Stimulated activated naive B cell treated with anti-CD40 and anti-IgM and Interleukin-4, amounts not matched to agents 10 μg/mL and 1 μg/mL and 100 μg/mL, for 72 hours (primary cell): Measurements from ENCODE around the gene ZNF83.
"Not testable (repeated sequence)": the region's sequence is repeated elsewhere in the genome, so short reads cannot be mapped to it uniquely, and the experiment has no call there.

Experiments used
- ATAC-seq, 2 donors: fragments of 150-1000 bp; cut with Tn5 transposase; replicated peaks; 2 replicates each; pipeline ENCODE4 v1.10.0; 2021; ENCODE audit warnings: moderate library complexity in 1 of 2
- DNase-seq: peaks from one replicate; pipeline ENCODE4 v3.0.0; 2021
- H3K27ac Mint-ChIP-seq: one replicate; pipeline ENCODE4 v1.8.0; 2022; ENCODE audit warnings: mild to moderate bottlenecking, mixed read lengths
- H3K27me3 Mint-ChIP-seq, 2 donors: one replicate each; pipeline ENCODE4 v1.8.0; 2022; ENCODE audit warnings: mixed read lengths in 2 of 2
- H3K36me3 Mint-ChIP-seq, 2 donors: one replicate each; pipeline ENCODE4 v1.8.0; 2022; ENCODE audit warnings: mixed read lengths in 2 of 2, mild to moderate bottlenecking in 1 of 2
- H3K4me1 Mint-ChIP-seq, 2 donors: one replicate each; pipeline ENCODE4 v1.8.0; 2022; ENCODE audit warnings: mixed read lengths in 2 of 2, mild to moderate bottlenecking in 1 of 2
- H3K4me3 Mint-ChIP-seq, 2 donors: one replicate each; pipeline ENCODE4 v1.8.0; 2022; ENCODE audit warnings: mild to moderate bottlenecking in 2 of 2, mixed read lengths in 2 of 2, moderate library complexity in 1 of 2
- H3K9me3 Mint-ChIP-seq, 2 donors: one replicate each; pipeline ENCODE4 v1.8.0; 2022; ENCODE audit warnings: mixed read lengths in 2 of 2, mild to moderate bottlenecking in 1 of 2

ZNF83 gene

GRCh38 chr19:52637718-52638585, at the start of gene ZNF83:
ZNF83 (minus strand) TSS chr19:52638355.
- Mint-ChIP-seq H3K4me3 (peak within 1 kb of the TSS; percentile 95), H3K27ac (peak within 1 kb of the TSS; percentile 97), H3K36me3 (peaks cover 22 to 37% of the 10 kb centered on the region in 2 donors), H3K4me1 (peaks cover 12 to 18% of the 10 kb centered on the region in 2 donors), H3K27me3 (no peaks in the 10 kb centered on the region), H3K9me3 (peaks cover 0 to 6% of the 10 kb centered on the region in 2 donors)
- DNase-seq (peak; percentile 85), ATAC-seq (peak; percentile 95)

GRCh38 chr19:52687684-52688083, 49.5 kb upstream of the ZNF83 start:
- Mint-ChIP-seq H3K27me3 (no peaks in the 10 kb centered on the region), H3K9me3 (no peaks in the 10 kb centered on the region), H3K4me1 (peaks cover 27 to 51% of the 10 kb centered on the region in 2 donors), H3K4me3 (no peak overlapping the region), H3K36me3 (peaks cover 17 to 38% of the 10 kb centered on the region in 2 donors), H3K27ac (no peak overlapping the region)
- ATAC-seq (no peak), DNase-seq (no peak)

DNA sequence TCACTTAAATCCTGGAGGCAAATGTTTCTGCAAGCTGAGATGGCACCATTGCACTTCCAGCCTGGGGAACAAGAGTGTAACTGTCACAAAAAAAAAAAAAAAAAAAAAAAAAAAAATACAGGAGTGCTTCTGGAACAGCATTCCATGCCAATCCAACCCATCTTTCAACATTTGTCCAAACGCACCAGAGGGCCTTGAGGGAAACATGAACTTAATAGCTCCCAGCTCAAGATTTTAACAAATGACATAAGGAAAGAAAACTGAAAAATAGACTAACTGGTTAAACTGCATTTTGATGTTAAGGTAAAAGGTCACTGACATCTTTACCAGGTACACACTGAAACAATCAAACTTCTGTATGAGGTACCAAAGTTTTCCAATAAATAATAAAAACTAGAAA, 47.7 kb upstream of the ZNF83 start:
- H3K36me3 Mint-ChIP-seq: peaks cover 18 to 43% of the 10 kb centered on the region in 2 donors
- DNase-seq (no peak), ATAC-seq (no peak)
- H3K4me3 Mint-ChIP-seq: no peak overlapping the region
- H3K9me3 Mint-ChIP-seq: no peaks in the 10 kb centered on the region
- H3K4me1 Mint-ChIP-seq: peaks cover 22 to 38% of the 10 kb centered on the region in 2 donors
- no peak overlapping the region for H3K27ac Mint-ChIP-seq
- H3K27me3 Mint-ChIP-seq: no peaks in the 10 kb centered on the region

DNA sequence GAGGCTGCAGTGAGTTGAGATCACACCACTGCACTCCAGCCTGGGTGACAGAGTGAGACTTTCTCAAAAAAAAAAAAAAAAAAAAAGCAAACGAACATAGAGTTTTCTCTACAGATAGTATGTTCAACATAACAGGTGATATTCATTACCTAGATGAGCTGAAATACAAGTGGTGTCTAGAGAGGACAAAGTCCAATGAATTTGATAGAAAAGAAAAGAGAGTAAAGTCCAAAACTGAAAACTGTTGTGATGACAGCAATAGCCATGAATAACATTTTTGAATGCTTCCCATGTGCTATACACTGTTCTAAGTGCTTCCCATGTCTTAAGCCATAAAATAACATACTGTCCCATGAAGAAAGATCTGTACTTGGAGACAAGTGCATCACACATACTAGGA, 43.1 kb upstream of the ZNF83 start:
- H3K36me3 Mint-ChIP-seq: peaks cover 25 to 46% of the 10 kb centered on the region in 2 donors
- H3K27ac Mint-ChIP-seq, H3K4me3 Mint-ChIP-seq, DNase-seq, ATAC-seq, H3K9me3 Mint-ChIP-seq, H3K27me3 Mint-ChIP-seq: not testable (repeated sequence)
- H3K4me1 Mint-ChIP-seq: peaks cover 11 to 12% of the 10 kb centered on the region in 2 donors

DNA sequence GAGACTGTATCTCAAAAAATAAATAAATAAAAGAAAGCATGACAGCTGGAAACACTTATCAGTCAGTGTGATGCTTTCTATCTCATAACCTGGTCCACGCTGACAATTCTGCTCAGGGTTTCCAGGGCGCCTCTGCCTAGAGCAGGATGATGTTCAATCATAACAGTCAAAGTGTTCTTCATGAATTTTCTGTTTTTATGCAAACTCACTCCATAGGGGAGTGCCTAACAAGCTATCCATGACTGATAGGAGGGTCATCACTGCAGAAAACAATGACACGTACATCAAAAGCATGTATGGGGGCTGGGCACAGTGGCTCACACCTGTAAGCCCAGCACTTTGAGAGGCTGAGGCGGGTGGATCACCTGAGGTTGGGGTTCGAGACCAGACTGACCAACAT, 41.4 kb upstream of the ZNF83 start:
- Mint-ChIP-seq H3K27ac (no peak overlapping the region), H3K36me3 (peaks cover 25 to 50% of the 10 kb centered on the region in 2 donors), H3K4me1 (peaks cover 4 to 13% of the 10 kb centered on the region in 2 donors), H3K9me3 (peaks cover 0 to 5% of the 10 kb centered on the region in 2 donors), H3K27me3 (no peaks in the 10 kb centered on the region), H3K4me3 (no peak overlapping the region)
- ATAC-seq (no peak), DNase-seq (no peak)

GRCh38 chr19:52675239-52675638, 37.1 kb upstream of the ZNF83 start:
- peaks cover 23 to 38% of the 10 kb centered on the region in 2 donors for H3K36me3 Mint-ChIP-seq
- DNase-seq, H3K27ac Mint-ChIP-seq, ATAC-seq, H3K4me3 Mint-ChIP-seq, H3K9me3 Mint-ChIP-seq, H3K27me3 Mint-ChIP-seq, H3K4me1 Mint-ChIP-seq: not testable (repeated sequence)

- Mint-ChIP-seq H3K27me3 (no peaks in the 10 kb centered on the region), H3K36me3 (peaks cover 29 to 36% of the 10 kb centered on the region in 2 donors), H3K4me1 (peaks cover 7 to 9% of the 10 kb centered on the region in 2 donors), H3K9me3 (peaks cover 0 to 8% of the 10 kb centered on the region in 2 donors), H3K4me3 (no peak overlapping the region), H3K27ac (no peak overlapping the region)
- DNase-seq: no peak
- ATAC-seq: no peak
Measured at GRCh38 chr19:52673014-52673413, 34.9 kb upstream of the ZNF83 start.

GRCh38 chr19:52670046-52670445, 31.9 kb upstream of the ZNF83 start:
- no peaks in the 10 kb centered on the region for H3K27me3 Mint-ChIP-seq

GRCh38 chr19:52669586-52669985, 31.4 kb upstream of the ZNF83 start:
- Mint-ChIP-seq H3K4me1 (peaks cover 4 to 17% of the 10 kb centered on the region in 2 donors), H3K9me3 (peaks cover 0 to 3% of the 10 kb centered on the region in 2 donors), H3K36me3 (peaks cover 19 to 27% of the 10 kb centered on the region in 2 donors), H3K27me3 (no peaks in the 10 kb centered on the region), H3K4me3 (no peak overlapping the region), H3K27ac (peak overlapping the region; percentile 3)
- DNase-seq (no peak), ATAC-seq (no peak)

More at GRCh38 chr19:52670046-52670445, 31.9 kb upstream of the ZNF83 start:
- H3K4me1 Mint-ChIP-seq: peaks cover 4 to 17% of the 10 kb centered on the region in 2 donors
- H3K27ac Mint-ChIP-seq: no peak overlapping the region
- H3K9me3 Mint-ChIP-seq: peaks cover 0 to 3% of the 10 kb centered on the region in 2 donors
- ATAC-seq (no peak), DNase-seq (no peak)
- H3K36me3 Mint-ChIP-seq: peaks cover 19 to 31% of the 10 kb centered on the region in 2 donors
- no peak overlapping the region for H3K4me3 Mint-ChIP-seq

GRCh38 chr19:52667972-52668371, 29.8 kb upstream of the ZNF83 start:
- no peak overlapping the region for H3K4me3 Mint-ChIP-seq
- DNase-seq (no peak), ATAC-seq (no peak)
- H3K27me3 Mint-ChIP-seq: no peaks in the 10 kb centered on the region
- H3K9me3 Mint-ChIP-seq: peaks cover 0 to 3% of the 10 kb centered on the region in 2 donors
- peaks cover 18 to 27% of the 10 kb centered on the region in 2 donors for H3K36me3 Mint-ChIP-seq
- H3K27ac Mint-ChIP-seq: no peak overlapping the region
- H3K4me1 Mint-ChIP-seq: peaks cover 4 to 17% of the 10 kb centered on the region in 2 donors

DNA sequence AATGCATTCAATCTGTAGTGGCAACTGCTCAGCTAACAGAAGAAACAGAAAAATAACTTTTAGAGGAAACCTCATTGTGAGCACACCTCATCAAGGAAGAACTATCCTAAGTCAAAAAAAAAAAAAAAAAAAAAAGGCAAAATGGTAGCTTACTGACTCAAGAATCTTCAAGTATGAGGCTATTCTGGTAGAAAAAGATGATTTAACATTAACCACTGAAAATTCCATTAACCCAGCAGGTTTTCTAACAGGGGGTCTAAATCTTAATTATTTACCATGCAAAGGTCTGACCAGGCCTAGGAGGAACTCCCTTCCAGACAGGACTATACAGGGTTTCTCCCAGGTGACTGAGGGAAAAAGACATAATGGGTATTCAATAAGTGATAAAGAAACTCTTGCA, 28.4 kb upstream of the ZNF83 start:
- Mint-ChIP-seq H3K4me1 (peaks cover 10 to 17% of the 10 kb centered on the region in 2 donors), H3K27ac (no peak overlapping the region), H3K4me3 (no peak overlapping the region), H3K36me3 (peaks cover 21 to 34% of the 10 kb centered on the region in 2 donors), H3K9me3 (peaks cover 0 to 3% of the 10 kb centered on the region in 2 donors), H3K27me3 (no peaks in the 10 kb centered on the region)
- DNase-seq (no peak), ATAC-seq (no peak)

GRCh38 chr19:52665529-52665928, 27.4 kb upstream of the ZNF83 start:
- no peak for ATAC-seq
- Mint-ChIP-seq H3K27ac (no peak overlapping the region), H3K27me3 (no peaks in the 10 kb centered on the region), H3K36me3 (peaks cover 26 to 38% of the 10 kb centered on the region in 2 donors), H3K4me1 (peaks cover 14 to 17% of the 10 kb centered on the region in 2 donors), H3K4me3 (no peak overlapping the region), H3K9me3 (peaks cover 0 to 3% of the 10 kb centered on the region in 2 donors)
- DNase-seq: no peak

GRCh38 chr19:52665027-52665426, 26.9 kb upstream of the ZNF83 start:
- ATAC-seq (no peak), DNase-seq (no peak)
- H3K27me3 Mint-ChIP-seq: no peaks in the 10 kb centered on the region
- H3K9me3 Mint-ChIP-seq: peaks cover 0 to 1% of the 10 kb centered on the region in 2 donors
- peaks cover 13 to 14% of the 10 kb centered on the region in 2 donors for H3K4me1 Mint-ChIP-seq
- H3K4me3 Mint-ChIP-seq: no peak overlapping the region
- H3K36me3 Mint-ChIP-seq: peaks cover 29 to 40% of the 10 kb centered on the region in 2 donors
- no peak overlapping the region for H3K27ac Mint-ChIP-seq

DNA sequence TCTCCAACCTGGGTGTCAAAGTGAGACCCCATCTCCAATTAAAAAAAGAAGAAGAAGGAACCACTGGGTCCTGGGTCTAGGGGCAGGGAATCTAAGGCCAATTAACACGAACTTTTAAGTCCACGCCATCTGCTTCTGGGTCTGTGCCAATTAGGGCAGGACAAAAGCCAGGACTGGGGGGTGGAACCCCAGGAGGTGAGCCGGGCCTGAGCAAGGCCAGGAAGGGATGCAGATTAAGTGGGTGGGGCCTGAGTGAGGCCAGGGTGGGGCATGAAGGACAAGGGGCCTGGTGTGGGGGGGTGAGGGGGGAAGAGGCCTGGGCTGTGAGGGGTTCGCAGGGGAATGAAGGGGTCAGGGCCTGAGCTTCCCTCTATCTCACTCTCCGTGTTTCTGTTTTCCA, 26.3 kb upstream of the ZNF83 start:
- no peaks in the 10 kb centered on the region for H3K27me3 Mint-ChIP-seq
- peaks cover 28 to 40% of the 10 kb centered on the region in 2 donors for H3K36me3 Mint-ChIP-seq
- DNase-seq (no peak), ATAC-seq (no peak)
- H3K9me3 Mint-ChIP-seq: no peaks in the 10 kb centered on the region
- no peak overlapping the region for H3K27ac Mint-ChIP-seq
- H3K4me3 Mint-ChIP-seq: no peak overlapping the region
- H3K4me1 Mint-ChIP-seq: peaks cover 10 to 11% of the 10 kb centered on the region in 2 donors

DNA sequence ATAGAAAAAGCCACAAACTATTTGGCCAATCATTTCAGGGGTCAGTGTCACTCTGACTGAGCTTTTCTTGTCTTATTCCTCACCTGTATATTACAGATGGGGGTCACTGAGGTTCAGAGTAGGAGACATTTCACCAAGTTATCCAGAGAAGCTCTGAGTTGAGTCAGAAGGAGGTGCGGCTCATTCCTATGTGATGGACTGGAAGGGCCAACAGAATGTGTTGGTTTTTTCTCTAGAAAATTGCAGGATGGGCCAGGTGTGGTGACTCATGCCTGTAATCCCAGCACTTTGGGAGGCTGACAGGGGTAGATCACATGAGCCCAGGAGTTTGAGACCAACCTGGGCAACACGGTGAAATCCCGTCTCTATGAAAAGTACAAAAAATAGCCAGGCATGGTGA, 24.5 kb upstream of the ZNF83 start:
- Mint-ChIP-seq H3K27ac (no peak overlapping the region), H3K4me1 (peaks cover 10 to 11% of the 10 kb centered on the region in 2 donors), H3K9me3 (no peaks in the 10 kb centered on the region), H3K4me3 (no peak overlapping the region), H3K27me3 (no peaks in the 10 kb centered on the region), H3K36me3 (peaks cover 39 to 51% of the 10 kb centered on the region in 2 donors)
- no peak for DNase-seq
- no peak for ATAC-seq
